PC-3 (cell line): ENCODE data around the gene ENAM.

Experiments
- CTCF ChIP-seq: fragments of 300-600 bp; sonication (generic); conservative IDR thresholded peaks from 2 replicates; pipeline ENCODE4 v1.5.1; 2017; ENCODE audit warnings: antibody characterized with exemption, low read depth, mild to moderate bottlenecking, low read length
- EZH2 ChIP-seq: fragments of 300-600 bp; sonication (generic); IDR thresholded peaks from one replicate; pipeline ENCODE4 v1.6.1; 2017; ENCODE audit warnings: antibody characterized with exemption, mild to moderate bottlenecking, low read length; ENCODE audit not compliant: unreplicated experiment
- EZH2phosphoT487 ChIP-seq: fragments of 300-600 bp; sonication (generic); IDR thresholded peaks from 2 replicates; pipeline ENCODE4 v1.6.1; 2018; ENCODE audit warnings: mild to moderate bottlenecking, antibody characterized with exemption, low read length, borderline replicate concordance

- TF ChIP-seq EZH2 (no peak), CTCF (no peak), EZH2phosphoT487 (no peak)
These were observed 28.8 kb downstream of the ENAM start for GRCh38 chr4:70657326-70657725.
